B cell (primary cell): ENCODE results near the gene PSEN1.

Experiments
- EZH2 ChIP-seq: IDR thresholded peaks from 2 replicates; pipeline ENCODE4 v1.6.1; 2012; ENCODE audit warnings: borderline replicate concordance, low read depth, mild to moderate bottlenecking, moderate library complexity, low read length; ENCODE audit not compliant: insufficient read depth, poor library complexity, severe bottlenecking
- TF ChIP-seq, protein P1 (sequence below): fragments of 200-600 bp; IDR thresholded peaks from one replicate; pipeline ENCODE4 v1.8.0; 2022; ENCODE audit warnings: antibody characterized with exemption, mild to moderate bottlenecking

DNA sequence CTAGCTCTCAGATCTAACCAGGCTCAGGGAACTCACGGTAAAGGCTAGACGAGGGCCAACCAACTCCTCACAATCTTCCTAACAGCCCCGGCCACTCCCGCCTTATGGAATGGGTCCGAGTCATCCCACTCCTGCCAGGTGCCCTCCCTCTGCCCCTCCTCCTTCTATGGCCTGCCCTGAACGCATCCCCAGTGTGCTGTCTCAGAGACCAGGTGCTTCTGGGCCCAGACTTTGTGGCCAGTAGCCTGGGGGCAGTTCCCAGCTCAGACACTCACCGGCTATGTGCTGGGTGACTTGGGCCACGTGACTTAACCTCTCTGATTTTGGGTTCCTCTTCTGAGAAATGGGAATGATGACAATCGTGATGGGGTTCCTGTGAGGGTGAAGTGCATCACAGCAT is 123.5 kb downstream of the PSEN1 start:
- TF ChIP-seq, protein P1, sequence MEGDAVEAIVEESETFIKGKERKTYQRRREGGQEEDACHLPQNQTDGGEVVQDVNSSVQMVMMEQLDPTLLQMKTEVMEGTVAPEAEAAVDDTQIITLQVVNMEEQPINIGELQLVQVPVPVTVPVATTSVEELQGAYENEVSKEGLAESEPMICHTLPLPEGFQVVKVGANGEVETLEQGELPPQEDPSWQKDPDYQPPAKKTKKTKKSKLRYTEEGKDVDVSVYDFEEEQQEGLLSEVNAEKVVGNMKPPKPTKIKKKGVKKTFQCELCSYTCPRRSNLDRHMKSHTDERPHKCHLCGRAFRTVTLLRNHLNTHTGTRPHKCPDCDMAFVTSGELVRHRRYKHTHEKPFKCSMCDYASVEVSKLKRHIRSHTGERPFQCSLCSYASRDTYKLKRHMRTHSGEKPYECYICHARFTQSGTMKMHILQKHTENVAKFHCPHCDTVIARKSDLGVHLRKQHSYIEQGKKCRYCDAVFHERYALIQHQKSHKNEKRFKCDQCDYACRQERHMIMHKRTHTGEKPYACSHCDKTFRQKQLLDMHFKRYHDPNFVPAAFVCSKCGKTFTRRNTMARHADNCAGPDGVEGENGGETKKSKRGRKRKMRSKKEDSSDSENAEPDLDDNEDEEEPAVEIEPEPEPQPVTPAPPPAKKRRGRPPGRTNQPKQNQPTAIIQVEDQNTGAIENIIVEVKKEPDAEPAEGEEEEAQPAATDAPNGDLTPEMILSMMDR: no peak
- TF ChIP-seq EZH2: no peak
